CD4-positive, CD25-positive, alpha-beta regulatory T cell (primary cell): ENCODE results near the gene REEP5. TPM values are rescaled to one million over a fixed set of nuclear protein-coding genes. Genes with fewer than 3 reads are reported as not detected.
"Not testable (repeated sequence)": the region's sequence is repeated elsewhere in the genome, so short reads cannot be mapped to it uniquely, and the experiment has no call there.

ENCODE experiments used
- ATAC-seq, 2 donors: fragments of 150-1000 bp; cut with Tn5 transposase; one replicate each; pipeline ENCODE4 v1.10.0; 2021; ENCODE audit warnings: low read depth in 2 of 2, moderate number of reproducible peaks in 2 of 2, moderate library complexity in 1 of 2
- DNase-seq, 3 donors: peaks; one replicate each; pipeline versions ENCODE4 v3.0.0 to v3.0.0-alpha.2; 2012 to 2022; ENCODE audit warnings: mixed read lengths in 1 of 3
- H3K27ac ChIP-seq: one replicate; pipeline ENCODE4 v1.7.0; 2013; ENCODE audit warnings: mild to moderate bottlenecking, low read length; ENCODE audit not compliant: insufficient read depth, poor library complexity, severe bottlenecking
- H3K27me3 ChIP-seq: one replicate; pipeline ENCODE4 v1.7.0; 2013; ENCODE audit warnings: low read length; ENCODE audit not compliant: control insufficient read depth, insufficient read depth
- H3K36me3 ChIP-seq: one replicate; pipeline ENCODE4 v1.7.0; 2013; ENCODE audit warnings: mild to moderate bottlenecking, low read length, moderate library complexity; ENCODE audit not compliant: control insufficient read depth, insufficient read depth
- H3K4me1 ChIP-seq: 2 replicates; pipeline ENCODE4 v1.7.0; 2013; ENCODE audit warnings: mild to moderate bottlenecking, low read length; ENCODE audit not compliant: insufficient read depth, control insufficient read depth, poor library complexity, severe bottlenecking
- H3K4me3 ChIP-seq: one replicate; pipeline ENCODE4 v1.7.0; 2013; ENCODE audit warnings: low read depth, mild to moderate bottlenecking, low read length, moderate library complexity
- H3K9me3 ChIP-seq, 2 experiments: 1 replicate in 1 of 2; 2 replicates in 1 of 2; pipeline ENCODE4 v1.7.0; 2013; ENCODE audit warnings: low read length in 2 of 2, mild to moderate bottlenecking in 1 of 2, moderate library complexity in 1 of 2; ENCODE audit not compliant: control insufficient read depth in 2 of 2
- H3K27ac Mint-ChIP-seq, 3 donors: one replicate each; pipeline ENCODE4 v1.8.0; 2020 to 2022; ENCODE audit warnings: mild to moderate bottlenecking in 3 of 3, mixed read lengths in 3 of 3, moderate library complexity in 2 of 3
- H3K27me3 Mint-ChIP-seq: one replicate; pipeline ENCODE4 v1.8.0; 2022; ENCODE audit warnings: mild to moderate bottlenecking, mixed read lengths
- H3K36me3 Mint-ChIP-seq: one replicate; pipeline ENCODE4 v1.8.0; 2020; ENCODE audit warnings: mixed read lengths
- H3K4me1 Mint-ChIP-seq, 4 donors: one replicate each; pipeline ENCODE4 v1.8.0; 2020 to 2022; ENCODE audit warnings: mixed read lengths in 4 of 4, mild to moderate bottlenecking in 1 of 4
- H3K4me3 Mint-ChIP-seq, 4 donors: one replicate each; pipeline ENCODE4 v1.8.0; 2020 to 2022; ENCODE audit warnings: mild to moderate bottlenecking in 4 of 4, mixed read lengths in 4 of 4, moderate library complexity in 3 of 4
- H3K9me3 Mint-ChIP-seq, 7 donors: one replicate each; pipeline ENCODE4 v1.8.0; 2020 to 2022; ENCODE audit warnings: mixed read lengths in 7 of 7, mild to moderate bottlenecking in 3 of 7, moderate library complexity in 2 of 7
- polyA plus RNA-seq, 4 donors: library from polyadenylated mRNA; unstranded; fragments of 300-500 nt; fragmentation: Illumina TruSeq; gene quantifications; one replicate each; pipeline ENCODE4 v1.2.3, GENCODE V29; 2021
- total RNA-seq: library from RNA; stranded (reverse); gene quantifications from one replicate; pipeline ENCODE4 v1.2.3, GENCODE V29; 2022

The REEP5 gene
- total RNA-seq (45.6 TPM), polyA plus RNA-seq (100 to 1,000 TPM in 1 of 4 donors, 10 to 100 TPM in 3; 76.7 to 170 (median 83.7) TPM)

DNA sequence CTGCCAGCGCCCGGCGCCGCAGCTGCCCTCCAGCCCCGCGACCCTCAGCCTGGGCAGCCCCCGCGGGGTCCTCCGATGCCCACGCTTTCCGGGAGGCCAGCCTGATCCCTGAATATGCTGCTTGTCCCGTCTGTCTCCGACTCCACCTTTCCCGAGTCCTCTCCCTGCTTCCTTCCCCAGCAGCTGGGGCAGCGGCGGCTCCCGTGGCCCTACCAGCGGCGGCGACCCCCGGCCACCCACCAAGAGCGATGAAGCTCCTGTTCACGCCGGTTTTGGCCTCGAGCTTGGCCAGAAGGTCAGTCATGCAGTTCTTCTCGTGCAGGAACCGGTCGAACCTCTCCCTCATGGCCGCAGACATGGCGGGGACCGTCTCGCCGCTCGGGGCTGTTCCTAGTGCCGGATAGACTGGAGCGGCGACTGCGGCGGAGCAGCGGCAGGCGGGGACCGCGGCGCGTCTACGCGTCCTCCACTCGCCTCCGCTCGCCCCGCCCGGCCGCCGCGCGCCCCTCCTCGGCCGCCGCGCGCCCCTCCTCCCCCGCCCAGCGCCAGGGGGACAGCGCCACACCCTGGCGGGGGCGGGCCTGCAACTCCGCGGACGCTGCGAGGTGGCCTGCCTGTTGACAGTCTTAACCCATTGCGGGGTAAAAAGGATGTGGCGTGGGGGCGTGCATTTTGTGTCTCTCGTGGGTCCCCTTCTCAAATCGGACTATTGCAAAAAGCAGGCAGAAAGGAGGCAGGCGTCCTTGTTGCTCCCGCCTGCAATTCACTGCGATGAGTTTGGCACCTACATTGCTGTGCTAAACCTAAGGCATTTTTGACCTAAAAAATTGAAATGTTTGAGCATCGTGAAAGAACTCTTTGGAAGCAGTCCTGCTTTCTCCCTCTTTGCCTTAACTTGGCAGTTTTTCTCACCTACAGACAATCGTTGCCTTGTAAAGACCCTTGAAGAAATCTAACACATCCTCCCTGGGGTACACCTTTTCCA lies at the start of gene REEP5:
REEP5 (minus strand) TSS at position 395 of the 985 bp plus-strand sequence; CDS start at position 358, 37 bp downstream.
- ATAC-seq (peak; percentile 84 to 87), DNase-seq (peak; percentile 77 to 91 (median 85))
- peaks cover 58% of the 10 kb centered on the region for H3K4me1 ChIP-seq
- H3K9me3 ChIP-seq: no peaks in the 10 kb centered on the region
- Mint-ChIP-seq H3K4me1 (peaks cover 32 to 73% (median 56%) of the 10 kb centered on the region in 4 donors), H3K27ac (peak within 1 kb of the TSS; percentile 89 to 100 (median 97)), H3K36me3 (peaks cover 16% of the 10 kb centered on the region), H3K4me3 (peak within 1 kb of the TSS; percentile 83 to 95 (median 90)), H3K9me3 (no peaks in the 10 kb centered on the region), H3K27me3 (no peaks in the 10 kb centered on the region)
- H3K27me3 ChIP-seq: no peaks in the 10 kb centered on the region
- peak within 1 kb of the TSS; percentile 87 for H3K4me3 ChIP-seq
- H3K27ac ChIP-seq: peak within 1 kb of the TSS; percentile 83
- H3K36me3 ChIP-seq: peaks cover 6% of the 10 kb centered on the region

- Mint-ChIP-seq H3K27ac (no peak overlapping the region), H3K4me1 (peaks cover 3 to 15% (median 13%) of the 10 kb centered on the region in 4 donors), H3K36me3 (no peaks in the 10 kb centered on the region), H3K4me3 (no peak overlapping the region), H3K27me3 (peaks cover under 1% of the 10 kb centered on the region), H3K9me3 (peaks cover 0 to 2% (median 0%) of the 10 kb centered on the region in 7 donors)
- Histone ChIP-seq H3K4me1 (peaks cover 8% of the 10 kb centered on the region), H3K9me3 (no peaks in the 10 kb centered on the region), H3K27ac (no peak overlapping the region), H3K36me3 (no peaks in the 10 kb centered on the region), H3K4me3 (no peak overlapping the region), H3K27me3 (no peaks in the 10 kb centered on the region)
- no peak for ATAC-seq
- DNase-seq: peak in 1 of 3 donors; percentile 36
These were observed 49.2 kb upstream of the REEP5 start for GRCh38 chr5:112971276-112971675.

GRCh38 chr5:112968411-112969106 lies 46.5 kb upstream of the REEP5 start:
- Mint-ChIP-seq H3K36me3 (no peaks in the 10 kb centered on the region), H3K4me1 (peaks cover 5 to 12% (median 8%) of the 10 kb centered on the region in 4 donors), H3K9me3 (no peaks in the 10 kb centered on the region), H3K27ac (no peak overlapping the region), H3K4me3 (no peak overlapping the region), H3K27me3 (no peaks in the 10 kb centered on the region)
- Histone ChIP-seq H3K4me3 (no peak overlapping the region), H3K27ac (no peak overlapping the region), H3K4me1 (peaks cover 4% of the 10 kb centered on the region), H3K9me3 (no peaks in the 10 kb centered on the region), H3K27me3 (no peaks in the 10 kb centered on the region), H3K36me3 (no peaks in the 10 kb centered on the region)
- DNase-seq (no peak), ATAC-seq (no peak)

DNA sequence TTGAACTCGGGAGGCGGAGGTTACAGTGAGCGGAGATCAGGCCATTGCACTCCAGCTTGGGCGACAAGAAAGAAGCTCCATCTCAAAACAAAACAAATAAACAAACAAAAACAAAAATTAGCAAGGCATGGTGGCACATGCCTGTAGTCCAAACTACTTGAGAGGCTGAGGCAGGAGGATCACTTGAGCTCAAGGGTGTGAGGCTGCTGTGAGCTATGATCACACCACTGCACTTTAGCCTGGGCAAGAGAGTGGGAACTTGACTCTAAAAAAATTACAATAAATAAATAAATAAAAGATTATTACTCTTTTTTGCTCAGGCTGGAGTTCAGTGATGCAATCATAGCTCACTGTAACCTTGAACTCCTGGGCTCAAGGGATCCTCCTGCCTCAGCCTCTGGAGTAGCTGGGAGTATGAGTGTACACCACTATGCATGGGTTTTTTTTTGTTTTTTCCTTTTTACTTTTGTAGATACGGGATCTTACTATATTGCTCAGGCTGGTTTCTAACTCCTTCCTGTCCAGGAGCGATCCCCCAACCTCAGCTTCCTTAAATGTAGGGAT lies 45.6 kb upstream of the REEP5 start:
- no peaks in the 10 kb centered on the region for H3K36me3 ChIP-seq
- no peaks in the 10 kb centered on the region for H3K36me3 Mint-ChIP-seq
- H3K27me3 Mint-ChIP-seq: peaks cover 5% of the 10 kb centered on the region
- peaks cover 6 to 18% (median 13%) of the 10 kb centered on the region in 4 donors for H3K4me1 Mint-ChIP-seq
- DNase-seq (no peak), ATAC-seq (no peak)
- no peaks in the 10 kb centered on the region for H3K27me3 ChIP-seq
- no peak overlapping the region for H3K27ac ChIP-seq
- no peak overlapping the region for H3K27ac Mint-ChIP-seq
- H3K9me3 Mint-ChIP-seq: no peaks in the 10 kb centered on the region
- H3K4me1 ChIP-seq: peaks cover 4% of the 10 kb centered on the region
- H3K4me3 ChIP-seq: no peak overlapping the region
- H3K9me3 ChIP-seq: no peaks in the 10 kb centered on the region
- H3K4me3 Mint-ChIP-seq: no peak overlapping the region

DNA sequence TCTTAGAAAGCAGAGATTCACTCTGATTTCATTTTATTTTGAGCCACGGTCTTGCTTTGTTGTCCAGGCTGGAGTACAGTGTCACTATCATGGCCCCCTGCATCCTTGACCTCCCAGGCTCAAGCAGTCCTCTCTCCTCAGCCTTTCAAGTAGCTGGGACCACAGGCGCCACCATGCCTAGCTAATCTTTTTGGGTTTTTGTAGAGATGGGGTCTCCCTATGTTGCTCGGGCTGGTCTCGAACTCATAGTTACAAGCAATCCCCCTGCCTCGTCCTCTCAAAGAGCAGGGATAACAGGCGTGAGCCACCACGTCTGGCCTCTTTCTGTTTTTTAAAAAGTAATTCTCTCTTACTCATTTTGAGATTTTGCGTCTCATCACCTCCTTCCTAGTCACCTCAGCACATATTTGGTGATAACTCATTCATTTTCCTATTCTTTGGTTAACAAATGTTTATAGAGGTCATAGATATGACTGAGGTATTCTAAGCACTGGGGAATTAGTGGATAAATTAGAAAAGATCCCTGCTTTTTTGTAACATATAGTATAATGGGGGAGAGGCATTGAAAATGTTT lies 43.8 kb upstream of the REEP5 start:
- no peak for DNase-seq
- Mint-ChIP-seq H3K27me3 (peaks cover 6% of the 10 kb centered on the region), H3K4me1 (peaks cover 10 to 14% (median 11%) of the 10 kb centered on the region in 4 donors), H3K4me3 (no peak overlapping the region), H3K27ac (peak overlapping the region in 1 of 3 donors; percentile 17), H3K9me3 (no peaks in the 10 kb centered on the region), H3K36me3 (no peaks in the 10 kb centered on the region)
- Histone ChIP-seq H3K36me3 (no peaks in the 10 kb centered on the region), H3K4me1 (peaks cover 4% of the 10 kb centered on the region), H3K4me3 (no peak overlapping the region), H3K27ac (no peak overlapping the region), H3K27me3 (no peaks in the 10 kb centered on the region), H3K9me3 (no peaks in the 10 kb centered on the region)
- no peak for ATAC-seq

GRCh38 chr5:112963374-112963733 lies 41.3 kb upstream of the REEP5 start:
- not testable (repeated sequence) for DNase-seq, H3K9me3 ChIP-seq, H3K27ac ChIP-seq, H3K27me3 Mint-ChIP-seq, H3K36me3 ChIP-seq, ATAC-seq, H3K27me3 ChIP-seq, H3K4me3 Mint-ChIP-seq, H3K9me3 Mint-ChIP-seq, H3K4me3 ChIP-seq, H3K36me3 Mint-ChIP-seq, H3K4me1 ChIP-seq
- H3K27ac Mint-ChIP-seq: peak overlapping the region in 1 of 3 donors; percentile 74
- peaks cover 10 to 15% (median 13%) of the 10 kb centered on the region in 4 donors for H3K4me1 Mint-ChIP-seq

DNA sequence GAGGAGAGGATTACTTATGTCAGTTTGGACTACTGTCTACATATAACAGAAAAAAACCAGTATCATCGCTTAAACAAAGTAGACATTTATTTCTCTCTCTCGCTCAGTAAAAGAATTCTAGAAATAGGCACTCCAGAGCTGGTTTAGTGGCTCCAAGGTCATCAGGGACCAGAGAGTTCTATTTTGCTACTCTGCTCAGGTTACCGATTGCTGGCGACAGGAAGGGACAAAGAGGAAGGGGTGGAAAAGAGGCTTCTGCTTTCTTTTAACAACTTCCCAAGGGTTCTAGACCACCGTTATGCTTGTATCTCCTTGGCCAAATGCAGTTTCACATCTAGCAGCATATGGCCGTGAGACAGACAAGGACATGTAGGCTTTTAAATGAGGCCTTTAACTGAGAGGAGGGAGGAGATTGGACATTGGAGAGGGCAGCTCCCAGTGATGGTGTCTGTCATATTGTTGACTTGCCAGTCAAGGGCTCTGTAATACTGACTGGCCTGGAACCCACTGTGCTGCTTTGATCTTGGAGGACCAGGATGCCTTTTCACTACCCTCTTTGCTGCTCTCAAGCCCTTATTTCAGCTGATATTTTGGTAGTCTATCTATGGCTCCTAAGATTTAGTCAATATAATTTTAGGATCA lies 39.0 kb upstream of the REEP5 start:
- no peak for ATAC-seq
- no peaks in the 10 kb centered on the region for H3K36me3 Mint-ChIP-seq

More for the DNA sequence above, 39.0 kb upstream of the REEP5 start:
- H3K4me1 ChIP-seq: peaks cover 4% of the 10 kb centered on the region
- Mint-ChIP-seq H3K27me3 (peaks cover 6% of the 10 kb centered on the region), H3K4me1 (peaks cover 10 to 15% (median 13%) of the 10 kb centered on the region in 4 donors), H3K27ac (peak overlapping the region in 1 of 3 donors; percentile 56), H3K9me3 (no peaks in the 10 kb centered on the region), H3K4me3 (no peak overlapping the region)
- no peak overlapping the region for H3K27ac ChIP-seq
- H3K27me3 ChIP-seq: no peaks in the 10 kb centered on the region
- no peak for DNase-seq
- no peak overlapping the region for H3K4me3 ChIP-seq
- no peaks in the 10 kb centered on the region for H3K9me3 ChIP-seq
- H3K36me3 ChIP-seq: no peaks in the 10 kb centered on the region
